Raji (cell line): ENCODE measurements around the gene FBXL19.

Source experiments
- POLR2A ChIP-seq: IDR thresholded peaks from 2 replicates; pipeline ENCODE4 v1.6.1; 2011; ENCODE audit warnings: low read depth, low read length, control low read depth; ENCODE audit not compliant: insufficient read depth

Gene FBXL19

GRCh38 chr16:30923554-30924075 lies at the start of gene FBXL19:
Gene FBXL19, plus strand, starts transcription at chr16:30923572. Its CDS starts 2,183 bp downstream, at chr16:30925755.
- 0 out of 2 replicates have a peak, but pooled peaks have one; percentile 43 for TF ChIP-seq POLR2A

DNA sequence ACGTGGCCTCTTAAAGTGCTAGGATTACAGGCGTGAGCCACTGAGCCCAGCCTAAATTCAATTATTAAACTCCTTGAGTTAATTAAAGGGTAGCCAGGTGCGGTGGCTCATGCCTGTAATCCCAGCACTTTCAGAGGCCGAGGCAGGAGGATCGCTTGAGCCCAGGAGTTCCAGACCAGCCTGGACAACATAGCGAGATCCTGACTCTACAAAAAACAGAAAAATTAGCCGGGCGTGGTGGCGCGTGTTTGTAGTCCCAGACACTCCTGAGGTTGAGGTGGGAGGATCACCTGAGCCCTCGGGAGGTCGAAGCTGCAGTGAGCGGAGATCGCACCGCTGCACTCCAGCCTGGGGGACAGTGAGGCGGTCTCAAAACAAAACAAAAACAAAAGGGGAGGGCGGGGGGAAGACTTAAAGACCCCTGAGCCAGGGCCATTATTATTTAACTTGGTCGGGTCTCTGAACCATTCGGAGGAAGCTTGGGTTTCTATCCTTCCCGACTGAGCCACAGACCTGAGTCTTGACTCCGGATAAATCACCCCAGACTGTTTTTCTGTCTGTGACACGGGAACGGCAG lies 49.0 kb upstream of the FBXL19 start:
- TF ChIP-seq POLR2A: no peak

GRCh38 chr16:30874821-30875717 lies 48.3 kb upstream of the FBXL19 start:
- TF ChIP-seq POLR2A: peak; percentile 100

DNA sequence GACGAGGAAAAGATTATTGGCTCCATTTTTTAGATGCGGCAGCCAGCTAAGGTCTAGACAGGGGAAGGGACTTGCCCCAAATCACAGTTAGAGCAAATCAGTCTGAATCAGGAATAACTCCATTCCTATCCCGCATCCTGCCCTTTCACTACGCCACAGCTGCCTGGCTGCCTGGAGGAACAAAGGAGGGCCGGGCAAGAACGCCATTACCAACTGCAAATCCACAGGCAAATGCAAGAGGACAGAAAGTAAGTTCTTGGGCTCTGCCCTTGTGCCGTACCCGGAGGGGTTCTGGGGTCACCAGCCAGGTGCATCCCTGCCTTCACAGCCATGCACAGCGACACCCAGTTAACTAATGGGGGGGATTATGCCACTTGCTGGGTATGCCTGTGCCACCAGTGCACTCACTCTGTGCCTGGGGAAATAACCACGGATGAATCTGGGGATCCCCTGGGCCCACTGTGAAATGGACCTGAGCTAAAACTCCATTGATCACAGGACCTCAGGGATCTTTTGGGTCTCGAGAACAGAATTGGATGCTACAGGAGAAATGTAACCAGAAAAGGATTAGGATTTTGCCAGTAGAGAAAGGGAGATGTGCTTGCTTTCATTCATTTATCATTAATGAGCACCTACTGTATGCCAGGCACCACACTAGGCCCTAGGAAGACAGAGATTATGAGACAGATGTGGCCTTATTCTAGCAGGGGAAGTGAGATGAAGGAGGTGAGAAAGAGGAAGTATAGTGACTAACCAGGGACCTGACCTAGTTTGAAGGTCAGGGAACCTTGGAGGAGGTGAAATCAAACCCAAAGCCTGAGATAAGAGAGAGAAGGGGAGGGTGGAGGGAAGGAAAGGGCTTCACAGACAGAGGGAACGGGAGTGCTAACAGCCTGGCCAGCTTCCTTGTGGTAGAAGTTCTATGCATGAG lies 47.2 kb upstream of the FBXL19 start:
- no peak; the same call in 1 of the 2 replicates for TF ChIP-seq POLR2A

DNA sequence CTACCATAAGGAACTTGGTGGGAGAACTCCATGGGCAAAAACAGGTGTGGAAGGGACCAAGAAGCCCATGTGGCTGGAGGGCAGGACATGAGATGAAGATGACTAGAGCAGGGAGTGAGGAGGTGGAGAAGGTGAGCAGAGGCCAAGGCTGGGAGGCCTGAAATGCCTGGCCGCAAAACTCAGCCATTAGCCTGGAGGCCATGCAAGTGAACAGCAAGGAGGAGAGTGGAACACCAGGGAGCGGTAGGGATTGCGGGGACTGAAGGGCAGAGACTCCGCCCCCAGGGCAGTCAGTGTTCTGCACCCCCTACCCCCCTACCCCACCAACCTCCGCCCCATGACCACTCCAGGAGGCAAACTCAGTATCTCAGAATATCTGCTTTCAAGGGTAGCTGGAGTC lies 46.5 kb upstream of the FBXL19 start:
- TF ChIP-seq POLR2A: no peak

DNA sequence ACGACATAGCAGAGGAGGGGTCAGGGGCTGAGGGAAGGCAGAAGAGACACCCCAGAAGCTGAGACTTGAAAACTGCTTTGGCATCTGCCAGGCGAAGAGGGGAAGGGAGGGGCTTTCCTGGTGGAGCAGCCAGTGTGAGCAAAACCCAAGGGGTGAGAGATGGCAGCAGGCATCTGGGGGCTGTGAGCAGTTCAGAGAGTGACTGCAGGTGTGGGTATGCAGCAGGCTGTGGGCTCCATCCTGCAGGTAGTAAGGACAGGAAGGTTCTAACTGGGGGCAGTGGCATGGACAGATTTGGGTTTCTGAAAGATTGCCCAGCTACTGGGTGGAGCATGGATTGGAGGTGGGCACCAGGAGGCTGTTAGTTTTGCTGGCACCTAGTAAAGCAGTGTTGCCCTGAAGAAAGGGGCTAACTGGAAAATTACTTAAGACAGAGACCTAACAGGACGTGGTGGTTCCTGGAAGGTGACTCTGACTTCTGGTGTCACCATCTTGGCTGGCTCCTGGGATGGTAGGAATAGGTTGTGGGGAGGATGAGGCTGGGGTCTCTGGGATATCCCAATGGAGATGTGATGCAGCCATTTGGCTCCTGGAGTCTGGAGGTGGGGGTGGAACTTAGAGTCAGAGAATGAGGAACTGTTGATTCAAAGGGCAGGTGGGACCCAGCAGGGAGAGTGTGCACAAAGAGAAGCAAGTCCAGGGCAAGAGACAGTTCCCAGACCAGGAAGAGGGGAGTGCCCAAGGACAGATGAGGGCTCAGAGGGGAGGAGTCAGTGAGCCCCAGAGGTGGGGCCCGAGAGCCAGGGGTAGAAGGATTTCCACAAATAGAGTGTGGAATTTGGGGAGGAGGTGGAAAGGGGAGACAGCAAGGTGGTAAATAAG lies 40.7 kb upstream of the FBXL19 start:
- no peak for TF ChIP-seq POLR2A

GRCh38 chr16:30884760-30885159 lies 38.6 kb upstream of the FBXL19 start:
- TF ChIP-seq POLR2A: no peak

GRCh38 chr16:30885196-30885595 lies 38.2 kb upstream of the FBXL19 start:
- TF ChIP-seq POLR2A: no peak

DNA sequence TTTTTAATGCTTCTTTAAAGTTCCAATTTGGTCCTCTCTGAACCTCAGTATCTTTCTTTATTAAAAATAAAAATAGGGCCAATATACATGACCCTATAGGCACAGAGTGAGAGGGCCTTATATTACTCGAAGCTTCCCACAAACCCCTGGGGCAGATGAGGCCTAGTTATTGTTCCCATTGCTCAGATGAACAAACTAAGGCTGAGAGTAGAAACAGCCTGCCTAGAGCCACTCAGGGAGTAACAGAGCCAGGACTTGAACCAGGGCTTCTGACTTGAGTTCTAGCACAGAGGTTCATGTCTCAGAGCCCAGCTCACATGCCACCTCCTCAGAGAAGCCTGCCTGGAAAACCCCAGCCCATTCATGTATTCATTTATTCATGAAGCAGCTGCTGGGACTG lies 37.2 kb upstream of the FBXL19 start:
- no peak for TF ChIP-seq POLR2A

DNA sequence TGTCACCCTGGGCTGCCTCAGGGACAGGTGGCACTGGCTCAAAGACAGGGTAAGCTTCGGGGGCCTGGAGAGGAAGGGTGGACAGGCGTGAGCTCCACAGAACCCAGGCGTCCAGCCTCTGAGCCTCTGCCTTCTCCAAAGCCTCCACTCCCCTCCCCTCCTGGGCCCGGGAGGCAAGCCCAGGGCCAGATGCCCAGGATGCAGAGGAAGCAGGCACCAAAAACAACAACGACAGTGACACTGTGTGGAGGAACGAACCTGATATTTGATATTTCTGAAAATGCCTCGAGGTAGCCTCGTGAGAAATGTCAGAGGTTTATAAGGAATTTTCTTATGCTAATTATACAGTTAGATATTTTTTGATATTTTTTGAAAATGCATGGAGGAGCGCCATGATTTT lies 35.4 kb upstream of the FBXL19 start:
- TF ChIP-seq POLR2A: no peak

- TF ChIP-seq POLR2A: no peak
These were observed 34.4 kb upstream of the FBXL19 start for GRCh38 chr16:30888856-30889499.

- no peak for TF ChIP-seq POLR2A
These were observed 33.7 kb upstream of the FBXL19 start for GRCh38 chr16:30889721-30890120.

- no peak for TF ChIP-seq POLR2A
These were observed 30.5 kb upstream of the FBXL19 start for GRCh38 chr16:30892670-30893416.

GRCh38 chr16:30893417-30893743 lies 30.0 kb upstream of the FBXL19 start:
- TF ChIP-seq POLR2A: no peak
